WI38 (cell line): ENCODE results near the gene GARS1.

Experiments used
- H3K4me3 ChIP-seq: 2 replicates; pipeline ENCODE4 v1.5.1; 2011; ENCODE audit warnings: low read depth, mild to moderate bottlenecking, control low read depth, low read length
- TF ChIP-seq, protein P1 (sequence below): IDR thresholded peaks from 2 replicates; pipeline ENCODE4 v1.5.1; 2012; ENCODE audit warnings: low read depth, mild to moderate bottlenecking, control low read depth, low read length

Gene GARS1, protein sequence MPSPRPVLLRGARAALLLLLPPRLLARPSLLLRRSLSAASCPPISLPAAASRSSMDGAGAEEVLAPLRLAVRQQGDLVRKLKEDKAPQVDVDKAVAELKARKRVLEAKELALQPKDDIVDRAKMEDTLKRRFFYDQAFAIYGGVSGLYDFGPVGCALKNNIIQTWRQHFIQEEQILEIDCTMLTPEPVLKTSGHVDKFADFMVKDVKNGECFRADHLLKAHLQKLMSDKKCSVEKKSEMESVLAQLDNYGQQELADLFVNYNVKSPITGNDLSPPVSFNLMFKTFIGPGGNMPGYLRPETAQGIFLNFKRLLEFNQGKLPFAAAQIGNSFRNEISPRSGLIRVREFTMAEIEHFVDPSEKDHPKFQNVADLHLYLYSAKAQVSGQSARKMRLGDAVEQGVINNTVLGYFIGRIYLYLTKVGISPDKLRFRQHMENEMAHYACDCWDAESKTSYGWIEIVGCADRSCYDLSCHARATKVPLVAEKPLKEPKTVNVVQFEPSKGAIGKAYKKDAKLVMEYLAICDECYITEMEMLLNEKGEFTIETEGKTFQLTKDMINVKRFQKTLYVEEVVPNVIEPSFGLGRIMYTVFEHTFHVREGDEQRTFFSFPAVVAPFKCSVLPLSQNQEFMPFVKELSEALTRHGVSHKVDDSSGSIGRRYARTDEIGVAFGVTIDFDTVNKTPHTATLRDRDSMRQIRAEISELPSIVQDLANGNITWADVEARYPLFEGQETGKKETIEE

DNA sequence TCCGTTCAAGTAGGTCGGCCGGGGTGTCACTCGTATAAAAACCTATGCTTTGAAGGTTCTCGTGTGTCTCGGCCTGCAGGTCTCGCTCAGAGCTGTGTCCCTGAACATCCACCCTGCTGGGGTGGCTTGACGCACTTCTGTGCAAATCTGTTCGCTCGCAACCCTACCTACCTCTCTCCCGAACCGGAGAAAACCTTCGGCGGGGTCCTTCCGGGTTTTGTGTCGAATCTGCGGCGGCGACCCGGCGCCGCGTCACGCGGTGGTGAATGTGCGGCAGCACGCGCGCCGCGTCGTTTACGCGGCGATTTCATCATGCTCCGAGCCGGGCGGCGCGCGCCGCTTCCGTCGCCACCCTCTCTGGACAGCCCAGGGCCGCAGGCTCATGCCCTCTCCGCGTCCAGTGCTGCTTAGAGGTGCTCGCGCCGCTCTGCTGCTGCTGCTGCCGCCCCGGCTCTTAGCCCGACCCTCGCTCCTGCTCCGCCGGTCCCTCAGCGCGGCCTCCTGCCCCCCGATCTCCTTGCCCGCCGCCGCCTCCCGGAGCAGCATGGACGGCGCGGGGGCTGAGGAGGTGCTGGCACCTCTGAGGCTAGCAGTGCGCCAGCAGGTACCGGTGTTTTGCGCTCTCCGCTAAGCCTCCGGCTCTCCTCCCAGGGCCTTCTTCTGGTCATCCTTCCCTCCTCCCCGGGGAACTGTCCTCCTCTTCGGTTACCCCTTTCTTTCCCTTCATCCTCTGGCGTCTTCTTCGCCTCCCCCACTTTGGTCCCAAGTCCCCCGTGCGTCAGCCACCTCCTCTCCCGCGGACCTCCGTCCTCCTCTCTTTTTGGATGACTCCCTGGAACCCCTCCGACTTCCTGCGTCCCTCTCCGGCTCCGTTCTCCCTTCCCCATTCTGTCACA, at the start of gene GARS1:
GARS1 (plus strand) TSS at position 339 of the 896 bp plus-strand sequence; CDS start at position 383, 44 bp downstream.
- H3K4me3 ChIP-seq = peak within 1 kb of the TSS; percentile 100
- TF ChIP-seq, protein P1, sequence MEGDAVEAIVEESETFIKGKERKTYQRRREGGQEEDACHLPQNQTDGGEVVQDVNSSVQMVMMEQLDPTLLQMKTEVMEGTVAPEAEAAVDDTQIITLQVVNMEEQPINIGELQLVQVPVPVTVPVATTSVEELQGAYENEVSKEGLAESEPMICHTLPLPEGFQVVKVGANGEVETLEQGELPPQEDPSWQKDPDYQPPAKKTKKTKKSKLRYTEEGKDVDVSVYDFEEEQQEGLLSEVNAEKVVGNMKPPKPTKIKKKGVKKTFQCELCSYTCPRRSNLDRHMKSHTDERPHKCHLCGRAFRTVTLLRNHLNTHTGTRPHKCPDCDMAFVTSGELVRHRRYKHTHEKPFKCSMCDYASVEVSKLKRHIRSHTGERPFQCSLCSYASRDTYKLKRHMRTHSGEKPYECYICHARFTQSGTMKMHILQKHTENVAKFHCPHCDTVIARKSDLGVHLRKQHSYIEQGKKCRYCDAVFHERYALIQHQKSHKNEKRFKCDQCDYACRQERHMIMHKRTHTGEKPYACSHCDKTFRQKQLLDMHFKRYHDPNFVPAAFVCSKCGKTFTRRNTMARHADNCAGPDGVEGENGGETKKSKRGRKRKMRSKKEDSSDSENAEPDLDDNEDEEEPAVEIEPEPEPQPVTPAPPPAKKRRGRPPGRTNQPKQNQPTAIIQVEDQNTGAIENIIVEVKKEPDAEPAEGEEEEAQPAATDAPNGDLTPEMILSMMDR = no peak

DNA sequence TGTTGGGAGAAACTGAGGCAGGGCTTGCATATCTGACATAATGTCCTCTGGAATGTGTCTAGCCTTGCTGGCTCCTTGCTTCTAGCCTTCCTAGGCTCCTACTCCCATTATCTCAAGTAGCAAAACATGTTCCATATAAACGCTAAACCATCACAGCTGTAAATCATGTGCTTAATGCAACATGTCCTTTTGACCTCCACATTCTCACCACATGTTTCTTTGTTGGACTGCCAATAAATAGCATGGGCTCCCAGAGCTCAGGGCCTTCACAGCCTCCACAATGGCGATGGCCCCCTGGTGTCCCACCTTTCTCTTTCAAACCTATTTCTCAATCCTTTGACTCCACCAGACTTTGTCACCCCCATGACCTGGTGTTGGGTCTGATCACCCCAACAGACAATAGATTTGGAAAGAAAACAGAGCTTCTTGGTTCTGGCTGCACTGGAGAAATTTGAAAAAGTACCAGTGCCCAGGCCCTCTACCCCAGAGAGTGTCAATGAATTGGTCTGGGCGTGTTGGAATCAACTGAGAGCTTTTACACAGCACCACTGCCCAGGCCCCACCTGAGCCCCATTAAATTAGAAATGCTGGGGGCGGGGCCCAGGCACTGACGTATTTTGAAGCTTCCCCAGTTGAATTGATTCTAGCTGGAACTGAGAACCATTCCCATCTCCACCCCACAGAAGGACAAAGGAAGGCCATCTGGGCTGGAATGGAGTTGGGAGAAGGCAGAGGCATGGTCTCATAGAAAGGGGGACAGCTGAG, 48.7 kb upstream of the GARS1 start:
- TF ChIP-seq, protein P1 = no peak

DNA sequence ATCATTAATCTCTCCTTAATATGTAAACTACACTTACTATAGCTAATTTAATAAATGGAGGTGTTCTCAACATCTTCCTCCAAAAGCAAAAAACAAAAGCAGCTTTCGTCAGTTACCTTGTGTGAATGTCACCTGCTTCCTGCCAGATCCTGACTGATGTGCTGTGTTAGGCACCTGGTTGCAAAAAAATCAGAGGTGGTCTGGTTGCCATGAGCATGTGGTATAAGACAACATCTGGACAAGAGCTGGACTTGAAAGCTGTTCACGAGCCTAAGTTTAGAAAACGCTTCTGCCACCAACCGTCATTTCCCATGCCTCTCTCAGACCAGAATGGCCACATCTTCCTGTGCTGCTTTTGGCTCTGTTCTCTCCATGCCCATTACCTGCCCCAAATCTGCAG, 48.1 kb upstream of the GARS1 start:
- TF ChIP-seq, protein P1 = no peak
- no peak overlapping the region for H3K4me3 ChIP-seq

More for the DNA sequence above, 48.7 kb upstream of the GARS1 start:
- H3K4me3 ChIP-seq = no peak overlapping the region

DNA sequence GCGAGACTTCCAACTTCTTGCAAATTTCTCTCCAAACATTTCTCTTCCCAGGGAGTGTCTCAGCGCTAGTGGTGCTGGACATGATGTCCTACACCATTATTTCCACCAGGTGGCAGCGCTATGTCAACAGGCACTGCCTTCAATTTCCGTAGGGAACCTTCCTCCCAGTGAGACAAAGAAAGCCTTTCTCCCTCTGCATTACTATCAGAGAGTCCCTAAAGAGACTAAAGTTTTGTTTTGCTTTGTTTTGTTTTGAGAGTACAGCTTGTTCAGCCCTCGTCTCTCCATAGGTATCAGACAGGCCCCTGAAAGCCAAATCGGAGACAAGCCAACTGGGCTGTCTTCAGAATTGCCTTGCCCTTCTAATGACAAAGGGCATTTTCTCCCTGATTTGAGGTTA, 45.8 kb upstream of the GARS1 start:
- no peak overlapping the region for H3K4me3 ChIP-seq
- TF ChIP-seq, protein P1 = peak; percentile 71

GRCh38 chr7:30549931-30550493, 44.7 kb upstream of the GARS1 start:
- TF ChIP-seq, protein P1 = no peak
- no peak overlapping the region for H3K4me3 ChIP-seq

DNA sequence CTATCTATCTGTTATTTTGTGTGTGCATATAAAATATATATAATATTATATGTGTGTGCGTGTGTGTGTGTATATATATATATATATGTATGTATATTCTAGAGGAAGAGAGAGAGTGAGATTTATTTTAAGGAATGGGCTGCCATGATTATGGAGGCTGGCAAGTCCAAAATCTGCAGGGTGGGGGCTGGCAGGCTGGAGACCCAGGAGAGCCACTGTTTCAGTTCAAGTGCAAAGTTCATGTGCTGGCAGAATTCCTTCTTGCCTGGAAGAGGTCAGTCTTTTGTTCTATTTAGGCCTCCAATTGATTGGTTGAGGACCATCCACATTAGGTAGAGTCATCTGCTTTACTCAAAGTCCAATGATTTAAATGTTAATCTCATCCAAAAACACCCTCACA, 42.3 kb upstream of the GARS1 start:
- TF ChIP-seq, protein P1 = no peak

More for the DNA sequence above, 42.3 kb upstream of the GARS1 start:
- no peak overlapping the region for H3K4me3 ChIP-seq
